ENCODE data around the gene CRBN. TPM values are rescaled to one million over a fixed set of nuclear protein-coding genes. Genes with fewer than 3 reads are reported as not detected.

Gene CRBN
- total RNA-seq, 2 donors from 2014 or later = 48.3 to 62.9 TPM

DNA sequence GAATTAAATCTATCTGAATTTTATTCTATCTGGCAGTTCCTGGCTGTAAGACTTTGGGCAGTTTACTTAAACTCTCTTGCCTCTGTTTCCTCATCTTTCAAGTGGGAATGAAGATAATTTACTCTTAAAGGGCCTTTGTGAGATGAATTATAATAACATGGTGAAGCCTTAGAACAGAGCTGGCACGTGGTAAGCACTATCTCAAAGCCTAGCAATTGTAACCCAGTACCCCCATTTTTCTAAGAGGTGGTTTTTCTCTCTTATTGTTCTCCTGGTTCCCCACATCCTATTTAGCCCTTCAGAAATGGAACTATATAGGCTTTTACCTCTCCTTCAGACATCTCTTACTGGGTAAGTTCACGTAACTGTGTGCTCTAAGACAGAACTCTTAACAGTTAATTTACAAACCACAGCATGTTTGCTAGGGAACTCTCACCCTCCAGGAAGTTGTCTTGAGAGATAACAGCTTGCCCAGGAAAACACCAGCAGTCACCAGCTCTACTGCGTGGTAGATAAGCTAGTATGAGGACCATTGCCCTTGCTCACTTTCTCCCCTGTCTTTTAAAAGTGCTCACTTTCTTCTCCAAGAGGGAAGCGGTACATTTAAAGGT lies 12.3 kb upstream of the CRBN start:
- ATAC-seq (replicated peaks in 1 of 2) (peak; percentile 67 to 78), DNase-seq (no peak)
- Mint-ChIP-seq H3K27me3 (ENCODE audit: low read depth) (no peaks in the 10 kb centered on the region), H3K4me1 (ENCODE audit: low read depth) (peaks cover 36% of the 10 kb centered on the region), H3K36me3 (ENCODE audit: insufficient read depth in 2 of 2) (no peaks in the 10 kb centered on the region), H3K9me3 (peaks cover 1 to 3% of the 10 kb centered on the region in 2 donors), H3K4me3 (peak overlapping the region in 1 of 2 donors; percentile 59), H3K27ac (peak overlapping the region; percentile 61)

DNA sequence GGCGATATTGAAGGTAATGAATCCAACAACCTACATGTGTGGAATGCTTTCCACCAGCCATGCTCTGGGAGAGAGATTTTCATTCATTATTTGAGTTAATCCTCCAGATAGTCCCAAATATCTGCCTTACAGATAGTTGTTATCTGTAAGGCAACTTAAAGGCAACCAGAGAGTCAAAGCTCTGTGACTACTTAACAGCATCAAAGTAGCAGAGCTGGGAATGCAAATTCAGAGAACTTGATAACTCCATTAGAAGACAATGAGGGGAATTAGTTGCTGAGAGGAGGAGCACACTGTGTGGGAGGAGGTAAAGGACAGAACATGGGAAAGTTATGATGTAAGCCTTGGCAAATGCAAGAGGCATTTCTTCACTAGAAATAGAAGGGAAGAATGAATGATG lies 10.5 kb upstream of the CRBN start:
- H3K4me1 Mint-ChIP-seq (ENCODE audit: low read depth) = peaks cover 36% of the 10 kb centered on the region
- ATAC-seq (replicated peaks in 1 of 2) = no peak
- H3K4me3 Mint-ChIP-seq = no peak overlapping the region

DNA sequence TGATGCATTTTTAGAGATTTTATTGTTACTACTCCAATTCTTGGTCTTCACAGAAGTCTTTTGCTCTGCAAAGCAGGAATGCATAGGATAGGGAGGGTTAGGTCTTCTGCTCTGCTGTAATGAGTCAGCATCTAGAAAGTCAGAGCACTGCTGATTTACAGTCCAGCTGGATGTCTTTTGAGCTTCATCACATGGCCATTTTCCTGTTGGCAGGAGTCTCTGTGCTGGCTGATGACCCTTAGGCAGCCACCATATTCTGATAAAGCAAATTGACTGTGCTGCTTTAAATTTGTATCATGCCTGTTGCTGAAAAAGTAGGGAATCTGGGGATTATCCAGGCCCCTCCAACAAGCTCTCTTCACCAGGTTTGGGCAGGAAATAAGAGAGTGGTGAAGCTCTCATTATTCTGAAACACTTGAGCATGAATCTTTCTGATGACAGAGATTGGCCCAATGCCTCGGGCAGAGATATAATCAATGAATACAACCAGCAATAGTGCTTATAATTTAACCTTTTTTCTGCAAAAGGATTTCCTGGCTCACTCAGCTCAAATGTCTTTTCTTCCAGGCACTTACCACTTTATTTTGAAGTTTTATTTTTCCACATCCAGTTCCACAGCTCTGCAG lies 9.7 kb upstream of the CRBN start:
- Mint-ChIP-seq H3K4me1 (ENCODE audit: low read depth) (peaks cover 36% of the 10 kb centered on the region), H3K27me3 (ENCODE audit: low read depth) (no peaks in the 10 kb centered on the region), H3K9me3 (peaks cover 4 to 5% of the 10 kb centered on the region in 2 donors), H3K27ac (no peak overlapping the region), H3K36me3 (ENCODE audit: insufficient read depth in 2 of 2) (peaks cover 0 to 5% of the 10 kb centered on the region in 2 donors), H3K4me3 (no peak overlapping the region)
- no peak for ATAC-seq (replicated peaks in 1 of 2)
- no peak for DNase-seq

More for the DNA sequence above, 10.5 kb upstream of the CRBN start:
- H3K27me3 Mint-ChIP-seq (ENCODE audit: low read depth) = no peaks in the 10 kb centered on the region
- no peak overlapping the region for H3K27ac Mint-ChIP-seq
- DNase-seq = no peak
- peaks cover 0 to 5% of the 10 kb centered on the region in 2 donors for H3K36me3 Mint-ChIP-seq (ENCODE audit: insufficient read depth in 2 of 2)
- peaks cover 4 to 5% of the 10 kb centered on the region in 2 donors for H3K9me3 Mint-ChIP-seq

DNA sequence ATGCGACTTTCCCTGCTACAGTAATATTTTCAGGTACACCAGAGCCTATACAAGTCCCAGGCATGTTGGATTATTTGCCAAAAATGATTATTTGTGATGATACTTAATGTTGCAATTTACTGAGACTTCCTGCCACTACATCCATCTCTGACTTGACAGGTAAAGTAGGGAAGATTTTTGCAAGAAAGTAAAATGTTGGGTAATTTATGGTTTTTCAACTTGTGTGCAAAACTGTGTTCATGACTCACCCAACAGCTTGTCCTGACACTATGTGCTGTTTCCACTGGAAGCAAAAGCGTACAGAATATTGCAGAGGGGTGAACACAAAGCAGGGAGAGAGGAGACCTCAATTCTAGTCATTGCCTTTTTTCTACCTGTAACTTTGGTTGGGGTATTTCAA lies 5.4 kb upstream of the CRBN start:
- Mint-ChIP-seq H3K4me1 (ENCODE audit: low read depth) (peaks cover 14% of the 10 kb centered on the region), H3K27me3 (ENCODE audit: low read depth) (no peaks in the 10 kb centered on the region), H3K9me3 (peaks cover 4 to 5% of the 10 kb centered on the region in 2 donors), H3K27ac (no peak overlapping the region), H3K4me3 (no peak overlapping the region), H3K36me3 (ENCODE audit: insufficient read depth in 2 of 2) (peaks cover 0 to 5% of the 10 kb centered on the region in 2 donors)
- ATAC-seq (replicated peaks in 1 of 2) = no peak
- DNase-seq = no peak

DNA sequence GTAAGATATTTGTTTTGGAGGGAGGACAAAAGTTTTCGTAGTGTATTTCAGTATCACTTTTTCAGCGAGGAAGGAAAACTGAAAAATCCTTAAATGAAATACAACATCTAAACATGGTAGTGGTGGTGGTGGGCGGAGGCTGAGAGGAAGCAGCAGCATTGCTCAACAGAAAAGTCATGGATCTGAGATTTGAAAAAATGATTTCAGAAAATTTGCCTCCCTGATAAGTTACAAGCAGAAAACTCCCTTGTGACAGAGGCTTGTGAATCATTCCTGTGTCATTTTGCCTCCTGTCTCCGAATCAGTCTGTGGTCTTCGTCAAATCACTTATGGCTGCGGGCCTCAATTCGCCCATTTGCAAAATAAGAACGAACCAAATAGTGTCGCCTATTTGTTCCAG lies 965 bp upstream of the CRBN start:
- peak overlapping the region in 1 of 2 donors; percentile 98 for H3K4me3 Mint-ChIP-seq
- no peaks in the 10 kb centered on the region for H3K27me3 Mint-ChIP-seq (ENCODE audit: low read depth)
- peaks cover 45% of the 10 kb centered on the region for H3K4me1 Mint-ChIP-seq (ENCODE audit: low read depth)
- peak overlapping the region; percentile 30 for H3K27ac Mint-ChIP-seq
- ATAC-seq (replicated peaks in 1 of 2) (no peak), DNase-seq (no peak)
- H3K36me3 Mint-ChIP-seq (ENCODE audit: insufficient read depth in 2 of 2) = peaks cover 0 to 1% of the 10 kb centered on the region in 2 donors
- H3K9me3 Mint-ChIP-seq = no peaks in the 10 kb centered on the region

DNA sequence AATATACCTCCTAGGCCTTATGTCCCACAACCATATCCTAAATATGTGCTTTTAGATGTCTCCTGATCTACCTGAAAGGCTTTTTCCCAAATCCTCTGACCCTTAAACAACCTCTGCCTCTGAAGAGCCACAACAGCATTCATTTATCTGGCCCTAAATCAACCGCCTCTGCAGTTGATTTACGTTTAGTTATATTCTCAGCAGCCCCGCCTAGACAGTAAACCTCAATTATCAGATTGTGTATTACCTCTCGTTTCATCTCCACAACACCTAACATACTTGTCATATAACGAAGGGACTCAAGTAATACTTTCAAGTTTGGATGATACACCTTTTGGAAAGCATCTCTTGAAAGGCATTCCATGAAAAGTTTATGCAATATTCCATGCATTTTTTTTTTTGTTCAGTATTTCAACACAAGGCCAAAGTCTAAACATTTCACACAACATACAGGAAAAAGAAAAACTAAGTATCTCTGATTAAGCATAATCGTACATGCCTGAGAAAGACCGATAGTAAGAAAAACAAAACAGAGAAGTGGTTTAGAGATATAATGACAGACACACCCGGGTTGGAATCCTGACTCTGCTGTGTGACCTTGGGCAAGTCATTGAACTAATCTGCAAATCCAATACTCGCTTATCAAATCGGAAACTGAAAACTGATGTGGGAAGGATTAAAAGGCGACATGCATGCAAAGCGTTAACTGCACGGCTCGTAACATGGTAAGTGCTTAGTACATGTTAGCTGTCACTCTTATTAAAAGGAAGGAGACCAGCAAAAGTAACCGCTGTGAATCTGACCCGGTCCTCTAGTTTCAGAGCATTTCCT lies 778 bp downstream of the CRBN start:
- DNase-seq (no peak), ATAC-seq (replicated peaks in 1 of 2) (peak; percentile 19 to 26)
- Mint-ChIP-seq H3K9me3 (no peaks in the 10 kb centered on the region), H3K27me3 (ENCODE audit: low read depth) (no peaks in the 10 kb centered on the region), H3K27ac (peak overlapping the region; percentile 94), H3K4me3 (peak overlapping the region; percentile 93 to 98), H3K36me3 (ENCODE audit: insufficient read depth in 2 of 2) (peaks cover 3 to 6% of the 10 kb centered on the region in 2 donors), H3K4me1 (ENCODE audit: low read depth) (peaks cover 60% of the 10 kb centered on the region)

DNA sequence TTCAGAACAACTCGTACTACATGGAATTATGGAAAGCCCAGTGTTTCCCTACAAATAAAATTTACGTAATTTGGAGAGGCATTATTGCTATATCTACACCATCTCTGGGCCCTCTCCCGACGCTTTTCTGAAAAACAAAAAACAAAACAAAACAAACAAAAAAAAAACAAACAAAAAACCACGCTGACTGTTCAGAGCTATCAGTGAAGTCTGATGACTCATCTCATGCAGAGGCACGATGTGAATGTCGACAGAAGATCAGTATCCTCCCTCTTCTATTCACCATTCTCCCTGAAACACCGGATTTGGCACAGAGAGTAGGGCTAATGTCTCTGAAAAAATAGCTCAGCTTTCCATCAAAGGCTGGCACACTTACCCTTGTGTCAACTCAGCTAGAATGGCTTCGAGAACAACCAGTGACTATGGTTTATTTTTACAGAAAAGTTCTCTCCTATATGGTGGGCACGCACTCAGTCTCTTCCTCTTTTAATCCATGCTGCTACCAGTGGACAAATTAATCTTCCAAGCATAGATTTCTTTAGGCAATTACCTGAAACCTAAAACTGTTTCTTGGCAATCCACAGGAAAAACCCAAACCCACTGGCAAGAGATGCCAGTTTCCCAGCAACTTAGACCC lies 1.5 kb downstream of the CRBN start:
- peaks cover 3 to 12% of the 10 kb centered on the region in 2 donors for H3K36me3 Mint-ChIP-seq (ENCODE audit: insufficient read depth in 2 of 2)
- ATAC-seq (replicated peaks in 1 of 2) (peak in 1 of 2 donors; percentile 35), DNase-seq (no peak)
- H3K4me3 Mint-ChIP-seq = peak overlapping the region; percentile 93 to 98
- H3K27me3 Mint-ChIP-seq (ENCODE audit: low read depth) = no peaks in the 10 kb centered on the region
- H3K4me1 Mint-ChIP-seq (ENCODE audit: low read depth) = peaks cover 66% of the 10 kb centered on the region
- H3K27ac Mint-ChIP-seq = peak overlapping the region; percentile 94
- H3K9me3 Mint-ChIP-seq = no peaks in the 10 kb centered on the region

DNA sequence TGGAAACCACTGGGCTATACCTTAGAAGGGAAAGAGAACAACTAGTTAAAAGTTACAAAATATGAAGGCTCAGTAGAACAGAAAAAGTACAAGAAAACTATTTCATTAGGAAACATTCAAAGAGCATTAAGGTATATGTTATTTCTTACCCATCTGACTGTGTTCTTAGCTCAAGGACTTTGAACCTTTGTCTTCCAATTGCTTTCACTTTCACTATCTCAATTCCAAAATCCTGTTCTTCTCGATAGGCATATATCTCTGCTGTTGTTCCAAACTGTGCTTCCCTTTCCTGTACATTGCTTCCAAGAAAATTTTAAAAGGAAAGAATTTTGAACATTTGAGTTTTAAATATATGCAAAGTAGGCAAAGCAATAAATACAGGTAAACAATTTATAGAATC lies 6.9 kb downstream of the CRBN start:
- ATAC-seq (replicated peaks in 1 of 2) (peak in 1 of 2 donors; percentile 46), DNase-seq (no peak)
- Mint-ChIP-seq H3K36me3 (ENCODE audit: insufficient read depth in 2 of 2) (peaks cover 5 to 18% of the 10 kb centered on the region in 2 donors), H3K27ac (peak overlapping the region; percentile 98), H3K9me3 (no peaks in the 10 kb centered on the region), H3K4me1 (ENCODE audit: low read depth) (peaks cover 63% of the 10 kb centered on the region), H3K4me3 (peak overlapping the region; percentile 74 to 85), H3K27me3 (ENCODE audit: low read depth) (no peaks in the 10 kb centered on the region)

DNA sequence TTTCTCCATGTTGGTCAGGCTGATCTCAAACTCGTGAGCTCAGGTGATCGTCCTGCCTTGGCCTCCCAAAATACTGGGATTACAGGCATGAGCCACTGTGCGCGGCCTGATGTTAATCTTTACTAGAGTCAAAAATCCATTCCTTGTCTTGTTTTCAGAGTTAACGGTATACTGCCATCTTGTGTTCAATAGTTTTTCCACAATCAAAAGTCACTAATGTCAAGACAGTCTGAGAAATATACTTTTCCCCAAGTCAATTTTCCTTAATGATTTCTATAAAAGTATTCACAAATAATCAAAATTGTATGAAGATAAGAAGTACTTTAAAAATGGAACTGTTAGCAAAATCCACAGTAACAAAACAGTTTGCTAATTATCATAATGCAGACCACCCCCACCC lies 8.5 kb downstream of the CRBN start:
- Mint-ChIP-seq H3K27me3 (ENCODE audit: low read depth) (no peaks in the 10 kb centered on the region), H3K36me3 (ENCODE audit: insufficient read depth in 2 of 2) (peaks cover 10 to 30% of the 10 kb centered on the region in 2 donors), H3K4me3 (peak overlapping the region in 1 of 2 donors; percentile 24), H3K4me1 (ENCODE audit: low read depth) (peaks cover 58% of the 10 kb centered on the region), H3K9me3 (peaks cover 0 to 2% of the 10 kb centered on the region in 2 donors), H3K27ac (peak overlapping the region; percentile 95)
- ATAC-seq (replicated peaks in 1 of 2) = peak in 1 of 2 donors; percentile 49
- no peak for DNase-seq

DNA sequence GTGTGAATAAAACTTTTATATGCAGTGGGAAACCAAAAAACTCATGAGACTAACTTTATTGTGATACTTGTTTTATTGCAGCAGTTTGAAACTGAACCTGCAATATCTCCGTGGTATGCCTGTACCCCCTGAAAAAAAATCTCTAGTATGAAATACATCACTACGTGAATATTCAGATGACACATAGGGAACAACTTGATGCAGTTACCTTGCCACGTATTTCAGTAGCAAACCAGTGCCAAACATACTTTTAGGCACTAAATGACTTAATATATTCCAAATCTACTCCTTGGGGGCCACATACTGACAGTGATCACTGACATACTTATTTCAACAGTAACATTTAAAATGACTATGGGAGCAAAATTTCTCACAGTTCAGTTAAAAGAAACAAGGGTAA lies 13.8 kb downstream of the CRBN start:
- Mint-ChIP-seq H3K27me3 (ENCODE audit: low read depth) (no peaks in the 10 kb centered on the region), H3K4me3 (peak overlapping the region in 1 of 2 donors; percentile 43), H3K4me1 (ENCODE audit: low read depth) (peaks cover 38% of the 10 kb centered on the region), H3K27ac (peak overlapping the region; percentile 90), H3K9me3 (peaks cover 2% of the 10 kb centered on the region in 2 donors), H3K36me3 (ENCODE audit: insufficient read depth in 2 of 2) (peaks cover 18 to 39% of the 10 kb centered on the region in 2 donors)
- no peak for DNase-seq
- peak; percentile 69 to 80 for ATAC-seq (replicated peaks in 1 of 2)

DNA sequence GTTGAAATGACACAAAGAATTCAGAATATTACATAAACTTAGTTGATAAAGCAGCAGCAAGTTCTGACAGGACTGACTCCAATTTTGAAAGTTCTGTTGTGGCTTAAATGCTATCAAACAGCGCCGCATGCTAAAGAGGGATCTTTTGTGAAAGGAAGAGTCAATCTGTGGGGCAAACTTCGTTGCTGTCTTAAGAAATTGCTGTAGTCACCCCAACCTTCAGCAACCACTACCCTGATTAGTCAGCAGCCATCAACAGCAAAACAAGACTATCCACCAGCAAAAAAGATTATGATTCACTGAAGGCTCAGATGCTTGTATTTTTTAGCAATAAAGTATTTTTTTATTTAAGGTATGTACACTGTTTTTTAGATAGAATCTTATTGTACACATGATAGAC lies 14.2 kb downstream of the CRBN start:
- Mint-ChIP-seq H3K27ac (peak overlapping the region; percentile 90), H3K27me3 (ENCODE audit: low read depth) (no peaks in the 10 kb centered on the region), H3K36me3 (ENCODE audit: insufficient read depth in 2 of 2) (peaks cover 18 to 41% of the 10 kb centered on the region in 2 donors), H3K4me3 (peak overlapping the region in 1 of 2 donors; percentile 57), H3K4me1 (ENCODE audit: low read depth) (peaks cover 37% of the 10 kb centered on the region), H3K9me3 (peaks cover 2% of the 10 kb centered on the region in 2 donors)
- ATAC-seq (replicated peaks in 1 of 2) (peak; percentile 82 to 85), DNase-seq (peak; percentile 39 to 43)

DNA sequence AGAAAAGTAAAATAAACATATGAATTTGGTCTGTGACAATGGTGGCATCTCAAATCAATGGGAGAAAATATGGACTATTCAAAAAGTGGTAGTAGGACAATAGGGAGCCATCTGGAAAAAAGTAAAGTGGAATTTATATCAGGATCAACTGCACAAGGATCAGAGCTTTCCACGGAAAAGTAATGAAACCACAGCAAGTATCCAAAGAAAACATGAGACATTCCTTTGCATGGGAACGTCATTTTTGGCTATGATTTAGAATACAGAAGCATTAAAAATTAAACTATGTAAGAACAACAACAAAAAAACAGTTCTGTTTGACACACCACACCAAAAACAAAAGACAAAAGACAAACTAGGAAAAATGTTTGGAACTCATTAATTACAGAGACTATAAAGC lies 18.7 kb downstream of the CRBN start:
- no peaks in the 10 kb centered on the region for H3K27me3 Mint-ChIP-seq (ENCODE audit: low read depth)
- peaks cover 22 to 64% of the 10 kb centered on the region in 2 donors for H3K36me3 Mint-ChIP-seq (ENCODE audit: insufficient read depth in 2 of 2)
- peak overlapping the region; percentile 59 for H3K27ac Mint-ChIP-seq
- peaks cover 2% of the 10 kb centered on the region in 2 donors for H3K9me3 Mint-ChIP-seq
- H3K4me3 Mint-ChIP-seq = no peak overlapping the region
- ATAC-seq (replicated peaks in 1 of 2) (no peak), DNase-seq (no peak)
- H3K4me1 Mint-ChIP-seq (ENCODE audit: low read depth) = peaks cover 36% of the 10 kb centered on the region
